HepG2 (cell line): ENCODE results near the gene TTBK1. TPM values are rescaled to one million over a fixed set of nuclear protein-coding genes. Genes with fewer than 3 reads are reported as not detected.

Source experiments
- ATF2 ChIP-seq: sonication (generic); formaldehyde crosslinking; IDR thresholded peaks from 2 replicates; pipeline ENCODE4 v1.4.0; 2020; ENCODE audit warnings: missing genetic modification reagents
- CEBPG ChIP-seq: IDR thresholded peaks from 2 replicates; pipeline ENCODE4 v1.6.1; 2016
- ETV5 ChIP-seq: IDR thresholded peaks from 2 replicates; pipeline ENCODE4 v1.6.1; 2018; ENCODE audit warnings: missing biosample characterization, missing genetic modification reagents, inconsistent platforms, borderline replicate concordance
- HOXA5 ChIP-seq: sonication (generic); formaldehyde crosslinking; IDR thresholded peaks from 2 replicates; pipeline ENCODE4 v1.4.0; 2020; ENCODE audit warnings: missing genetic modification reagents
- HOXA9 ChIP-seq: sonication (generic); formaldehyde crosslinking; IDR thresholded peaks from 2 replicates; pipeline ENCODE4 v1.8.1; 2022; ENCODE audit warnings: missing genetic modification reagents, mild to moderate bottlenecking, moderate library complexity, borderline replicate concordance
- KAT8 ChIP-seq: IDR thresholded peaks from 2 replicates; pipeline ENCODE4 v1.6.1; 2016; ENCODE audit warnings: missing genetic modification reagents, missing compliant biosample characterization
- KDM3A ChIP-seq: IDR thresholded peaks from 2 replicates; pipeline ENCODE4 v1.6.1; 2018; ENCODE audit warnings: low read depth, missing compliant biosample characterization
- MED1 ChIP-seq: sonication (generic); formaldehyde crosslinking; IDR thresholded peaks from 2 replicates; pipeline ENCODE4 v1.4.0; 2020; ENCODE audit warnings: missing genetic modification reagents
- MTF2 ChIP-seq: sonication (generic); formaldehyde crosslinking; IDR thresholded peaks from 2 replicates; pipeline ENCODE4 v1.5.0; 2020; ENCODE audit warnings: missing genetic modification reagents, borderline replicate concordance
- NFIC ChIP-seq: IDR thresholded peaks from 2 replicates; pipeline ENCODE4 v1.6.1; 2012; ENCODE audit warnings: mild to moderate bottlenecking, low read length, inconsistent platforms
- NFKBIZ ChIP-seq: IDR thresholded peaks from 2 replicates; pipeline ENCODE4 v1.6.1; 2018; ENCODE audit warnings: missing genetic modification reagents, missing compliant biosample characterization
- PRDM10 ChIP-seq: sonication (generic); formaldehyde crosslinking; IDR thresholded peaks from 2 replicates; pipeline ENCODE4 v1.4.0; 2020; ENCODE audit warnings: low read depth, missing genetic modification reagents
- SIX1 ChIP-seq: sonication (generic); formaldehyde crosslinking; IDR thresholded peaks from 2 replicates; pipeline ENCODE4 v1.4.0; 2020; ENCODE audit warnings: missing genetic modification reagents, borderline replicate concordance
- TARDBP ChIP-seq: sonication (generic); formaldehyde crosslinking; IDR thresholded peaks from 2 replicates; pipeline ENCODE4 v1.8.0; 2022; ENCODE audit warnings: mild to moderate bottlenecking, missing genetic modification reagents
- TRAFD1 ChIP-seq: sonication (generic); formaldehyde crosslinking; IDR thresholded peaks from 2 replicates; pipeline ENCODE4 v1.5.1; 2020; ENCODE audit warnings: missing genetic modification reagents, mild to moderate bottlenecking, borderline replicate concordance
- ZFP36L2 ChIP-seq: sonication (generic); formaldehyde crosslinking; IDR thresholded peaks from 2 replicates; pipeline ENCODE4 v1.4.0; 2020; ENCODE audit warnings: missing genetic modification reagents
- ZNF143 ChIP-seq: sonication (generic); formaldehyde crosslinking; IDR thresholded peaks from 2 replicates; pipeline ENCODE4 v1.4.0; 2020; ENCODE audit warnings: missing genetic modification reagents
- ZNF530 ChIP-seq: sonication (generic); formaldehyde crosslinking; IDR thresholded peaks from 2 replicates; pipeline ENCODE4 v1.5.0; 2020; ENCODE audit warnings: low read depth, mild to moderate bottlenecking, missing genetic modification reagents
- ZSCAN29 ChIP-seq: sonication (generic); formaldehyde crosslinking; conservative IDR thresholded peaks from 2 replicates; pipeline ENCODE4 v1.4.0; 2020; ENCODE audit warnings: mild to moderate bottlenecking, missing genetic modification reagents
- polyA plus RNA-seq, 8 experiments: library from polyadenylated mRNA; depleted of rRNA in 3 of 8; stranded (reverse) in 7 of 8; unstranded in 1 of 8; fragments of >200 nt; fragmentation: Illumina TruSeq in 4 of 8; extraction: Trizol in 4 of 8; gene quantifications; 2 replicates each; pipeline versions ENCODE4 v1.2.1 to v1.2.3, GENCODE V29; 2011 to 2016; ENCODE audit warnings: low read depth in 4 of 8, missing spikeins in 1 of 8, mixed read lengths in 1 of 8; ENCODE audit not compliant: insufficient read depth in 1 of 8
- total RNA-seq, 5 experiments: library from RNA; depleted of rRNA; stranded (reverse); fragments of >200 nt; fragmentation: Illumina TruSeq; extraction: Trizol; gene quantifications; 2 replicates each; pipeline ENCODE4 v1.2.3, GENCODE V29; 2016; ENCODE audit warnings: low read depth in 1 of 5

The TTBK1 gene
- total and polyA plus RNA-seq, 2 of the 13 experiments (the other 11 are each of a cell fraction or from before 2014, with no cell fraction given), result 0.24 to 0.33 TPM

GRCh38 chr6:43334466-43335095 is 91.3 kb downstream of the TTBK1 start (continued):
- TF ChIP-seq NFIC, result no peak
- TF ChIP-seq HOXA5 (CRISPR knock-in tag), result 0 out of 2 replicates have a peak, but pooled peaks have one; percentile 49
- 0 out of 2 replicates have a peak, but pooled peaks have one; percentile 25 for TF ChIP-seq MED1 (CRISPR knock-in tag)
- 0 out of 2 replicates have a peak, but pooled peaks have one; percentile 30 for TF ChIP-seq CEBPG (CRISPR knock-in tag)
- TF ChIP-seq NFKBIZ (CRISPR knock-in tag), result 0 out of 2 replicates have a peak, but pooled peaks have one; percentile 28
- no peak for TF ChIP-seq ZNF143 (CRISPR knock-in tag)
- peak; percentile 37; the same call in 1 of the 2 replicates for TF ChIP-seq SIX1 (CRISPR knock-in tag)
- peak; percentile 52; the same call in 1 of the 2 replicates for TF ChIP-seq ATF2
- TF ChIP-seq KAT8 (CRISPR knock-in tag), result 0 out of 2 replicates have a peak, but pooled peaks have one; percentile 45
- no peak for TF ChIP-seq ZSCAN29
- TF ChIP-seq PRDM10, result no peak
- no peak for TF ChIP-seq MTF2 (CRISPR knock-in tag)
- TF ChIP-seq ETV5 (CRISPR knock-in tag), result peak; percentile 71; the same call in 1 of the 2 replicates
- no peak for TF ChIP-seq TRAFD1 (CRISPR knock-in tag)
- 0 out of 2 replicates have a peak, but pooled peaks have one; percentile 9 for TF ChIP-seq TARDBP (CRISPR knock-in tag)
- 0 out of 2 replicates have a peak, but pooled peaks have one; percentile 33 for TF ChIP-seq KDM3A (CRISPR knock-in tag)
- 0 out of 2 replicates have a peak, but pooled peaks have one; percentile 45 for TF ChIP-seq ZFP36L2 (CRISPR knock-in tag)
- TF ChIP-seq ZNF530 (CRISPR knock-in tag), result no peak
- TF ChIP-seq HOXA9 (CRISPR knock-in tag), result no peak
